ENCODE results near the gene KCNMA1.

- TF ChIP-seq, protein P1, sequence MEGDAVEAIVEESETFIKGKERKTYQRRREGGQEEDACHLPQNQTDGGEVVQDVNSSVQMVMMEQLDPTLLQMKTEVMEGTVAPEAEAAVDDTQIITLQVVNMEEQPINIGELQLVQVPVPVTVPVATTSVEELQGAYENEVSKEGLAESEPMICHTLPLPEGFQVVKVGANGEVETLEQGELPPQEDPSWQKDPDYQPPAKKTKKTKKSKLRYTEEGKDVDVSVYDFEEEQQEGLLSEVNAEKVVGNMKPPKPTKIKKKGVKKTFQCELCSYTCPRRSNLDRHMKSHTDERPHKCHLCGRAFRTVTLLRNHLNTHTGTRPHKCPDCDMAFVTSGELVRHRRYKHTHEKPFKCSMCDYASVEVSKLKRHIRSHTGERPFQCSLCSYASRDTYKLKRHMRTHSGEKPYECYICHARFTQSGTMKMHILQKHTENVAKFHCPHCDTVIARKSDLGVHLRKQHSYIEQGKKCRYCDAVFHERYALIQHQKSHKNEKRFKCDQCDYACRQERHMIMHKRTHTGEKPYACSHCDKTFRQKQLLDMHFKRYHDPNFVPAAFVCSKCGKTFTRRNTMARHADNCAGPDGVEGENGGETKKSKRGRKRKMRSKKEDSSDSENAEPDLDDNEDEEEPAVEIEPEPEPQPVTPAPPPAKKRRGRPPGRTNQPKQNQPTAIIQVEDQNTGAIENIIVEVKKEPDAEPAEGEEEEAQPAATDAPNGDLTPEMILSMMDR (IDR thresholded peaks at IDR 0.05) = no peak
- no peak for TF ChIP-seq POLR2A (IDR thresholded peaks at IDR 0.05)
- no peak for TF ChIP-seq POLR2AphosphoS5 (IDR thresholded peaks at IDR 0.05)
- TF ChIP-seq EP300 (IDR thresholded peaks at IDR 0.05) = no peak
Observed at GRCh38 chr10:77279207-77279606, 358.4 kb downstream of the KCNMA1 start.
